CD14-positive monocyte (primary cell): ENCODE measurements around the gene TENT4B. TPM values are rescaled to one million over a fixed set of nuclear protein-coding genes. Genes with fewer than 3 reads are reported as not detected.

Source experiments
- DNase-seq, 3 donors: peaks; one replicate each; pipeline ENCODE4 v3.0.0-alpha.2; 2011 to 2022
- H2AFZ ChIP-seq: 2 replicates; pipeline ENCODE4 v1.6.0; 2012; ENCODE audit warnings: mild to moderate bottlenecking, low read depth, low read length, inconsistent platforms; ENCODE audit not compliant: insufficient read depth, poor library complexity, severe bottlenecking
- H3K27ac ChIP-seq, 2 donors: 1 replicate in 1 of 2; 2 replicates in 1 of 2; pipeline ENCODE4 v1.5.1; 2012 to 2013; ENCODE audit warnings: low read length in 2 of 2, control low read depth in 1 of 2, inconsistent platforms in 1 of 2, low read depth in 1 of 2, mild to moderate bottlenecking in 1 of 2
- H3K27me3 ChIP-seq, 2 donors: one replicate each; pipeline versions ENCODE4 v1.6.0 to v1.6.1; 2011 to 2013; ENCODE audit warnings: low read length in 2 of 2; ENCODE audit not compliant: control insufficient read depth in 2 of 2, insufficient read depth in 2 of 2
- H3K36me3 ChIP-seq, 2 donors: replicated peaks in 1 of 2; 1 replicate in 1 of 2; 2 replicates in 1 of 2; pipeline versions ENCODE4 v1.5.1 to v1.6.1; 2012 to 2013; ENCODE audit warnings: low read length in 2 of 2, control low read depth in 1 of 2, inconsistent platforms in 1 of 2, mild to moderate bottlenecking in 1 of 2; ENCODE audit not compliant: insufficient read depth in 2 of 2, control insufficient read depth in 1 of 2
- H3K4me1 ChIP-seq, 2 donors: 1 replicate in 1 of 2; 2 replicates in 1 of 2; pipeline versions ENCODE4 v1.5.1 to v1.6.1; 2012 to 2013; ENCODE audit warnings: low read length in 2 of 2, control low read depth in 1 of 2, inconsistent platforms in 1 of 2, mild to moderate bottlenecking in 1 of 2, moderate library complexity in 1 of 2; ENCODE audit not compliant: insufficient read depth in 2 of 2, control insufficient read depth in 1 of 2
- H3K4me2 ChIP-seq: replicated peaks from 2 replicates; pipeline ENCODE3; 2012; ENCODE audit warnings: low read length, moderate library complexity, mild to moderate bottlenecking; ENCODE audit not compliant: poor library complexity, severe bottlenecking; ENCODE audit errors: extremely low read depth
- H3K4me3 ChIP-seq, 3 experiments: fragments of 200-600 bp in 1 of 3; sonication (generic) in 1 of 3; replicated peaks in 1 of 3; 1 replicate in 2 of 3; 2 replicates in 1 of 3; pipeline ENCODE4 v1.5.1; 2011 to 2013; ENCODE audit warnings: low read length in 3 of 3, mild to moderate bottlenecking in 3 of 3, control low read depth in 2 of 3, low read depth in 2 of 3, inconsistent platforms in 1 of 3, moderate library complexity in 1 of 3
- H3K79me2 ChIP-seq: 2 replicates; pipeline ENCODE4 v1.6.0; 2012; ENCODE audit warnings: mild to moderate bottlenecking, control low read depth, inconsistent platforms, low read length, moderate library complexity; ENCODE audit not compliant: insufficient read depth
- H3K9ac ChIP-seq: 2 replicates; pipeline ENCODE4 v1.6.0; 2017; ENCODE audit warnings: low read length, mild to moderate bottlenecking; ENCODE audit not compliant: insufficient read depth, poor library complexity, severe bottlenecking
- H3K9me3 ChIP-seq, 2 donors: replicated peaks in 1 of 2; 1 replicate in 1 of 2; 2 replicates in 1 of 2; pipeline versions ENCODE4 v1.5.1 to v1.6.1; 2012 to 2013; ENCODE audit warnings: low read length in 2 of 2, control low read depth in 1 of 2; ENCODE audit not compliant: control insufficient read depth in 1 of 2, insufficient read depth in 1 of 2
- H4K20me1 ChIP-seq: 2 replicates; pipeline ENCODE4 v1.6.0; 2012; ENCODE audit warnings: mild to moderate bottlenecking, low read length, control low read depth, moderate library complexity; ENCODE audit not compliant: insufficient read depth
- H3K27ac Mint-ChIP-seq, 7 donors: one replicate each; pipeline ENCODE4 v1.8.0; 2020; ENCODE audit warnings: mild to moderate bottlenecking in 7 of 7, mixed read lengths in 7 of 7, moderate library complexity in 6 of 7, inconsistent platforms in 2 of 7
- H3K27me3 Mint-ChIP-seq, 3 donors: one replicate each; pipeline ENCODE4 v1.8.0; 2021 to 2022; ENCODE audit warnings: low read depth in 3 of 3, mild to moderate bottlenecking in 3 of 3, mixed read lengths in 3 of 3, moderate library complexity in 3 of 3, inconsistent platforms in 1 of 3
- H3K36me3 Mint-ChIP-seq, 2 donors: one replicate each; pipeline ENCODE4 v1.8.0; 2020; ENCODE audit warnings: mixed read lengths in 2 of 2, inconsistent platforms in 1 of 2, mild to moderate bottlenecking in 1 of 2
- H3K4me1 Mint-ChIP-seq: one replicate; pipeline ENCODE4 v1.8.0; 2020; ENCODE audit warnings: mild to moderate bottlenecking, mixed read lengths
- H3K4me3 Mint-ChIP-seq, 2 donors: one replicate each; pipeline ENCODE4 v1.8.0; 2020; ENCODE audit warnings: mild to moderate bottlenecking in 2 of 2, mixed read lengths in 2 of 2, moderate library complexity in 1 of 2
- H3K9me3 Mint-ChIP-seq, 7 donors: one replicate each; pipeline ENCODE4 v1.8.0; 2020 to 2022; ENCODE audit warnings: mixed read lengths in 7 of 7, mild to moderate bottlenecking in 6 of 7, moderate library complexity in 6 of 7, inconsistent platforms in 2 of 7
- CTCF ChIP-seq: fragments of 200-600 bp; IDR thresholded peaks from one replicate; pipeline ENCODE4 v1.8.0; 2022; ENCODE audit warnings: antibody characterized with exemption, mild to moderate bottlenecking
- WGBS: methylation state at CpG from one replicate; pipeline ENCODE4 v1.1.5; 2013; ENCODE audit warnings: missing lambda C conversion rate; ENCODE audit not compliant: insufficient coverage; 5-methylcytosine and 5-hydroxymethylcytosine counted together
- intact Hi-C, 2 donors: fragments of 100-400 bp; cut with micrococcal nuclease; formaldehyde crosslinking; loops; one replicate each; pipeline versions ENCODE4 v1.15.0 to v1.15.1; 2023
- polyA plus RNA-seq, 3 donors: library from polyadenylated mRNA; depleted of rRNA in 1 of 3; unstranded in 2 of 3; stranded (reverse) in 1 of 3; fragments of 300-500 nt in 2 of 3; fragments of >200 nt in 1 of 3; fragmentation: Illumina TruSeq in 2 of 3; gene quantifications; 1 replicate in 2 of 3; 2 replicates in 1 of 3; pipeline ENCODE4 v1.2.3, GENCODE V29; 2012 to 2021

The TENT4B gene
- polyA plus RNA-seq, 3 donors, result 1.4 to 9.0 (median 1.7) TPM

GRCh38 chr16:50267151-50267631 is 114.1 kb downstream of the TENT4B start:
- Histone ChIP-seq H3K27me3 (no peaks in the 10 kb centered on the region), H3K9ac (peak overlapping the region; percentile 86), H3K9me3 (no peaks in the 10 kb centered on the region), H2AFZ (peak overlapping the region; percentile 35), H3K36me3 (no peaks in the 10 kb centered on the region), H3K4me3 (peak overlapping the region; percentile 40 to 80 (median 62)), H4K20me1 (no peaks in the 10 kb centered on the region), H3K27ac (peak overlapping the region; percentile 53 to 97), H3K4me2 (peak overlapping the region; percentile 95), H3K4me1 (peaks cover 75 to 84% of the 10 kb centered on the region in 2 donors), H3K79me2 (peaks cover 81% of the 10 kb centered on the region)
- 48% methylated on average over 3 of the region's 8 CpGs for WGBS
- Mint-ChIP-seq H3K27ac (peak overlapping the region; percentile 85 to 97 (median 90)), H3K27me3 (peaks cover 0 to 6% (median 0%) of the 10 kb centered on the region in 3 donors), H3K9me3 (peaks cover 0 to 3% (median 0%) of the 10 kb centered on the region in 7 donors), H3K36me3 (peaks cover 11 to 16% of the 10 kb centered on the region in 2 donors), H3K4me1 (peaks cover 87% of the 10 kb centered on the region), H3K4me3 (peak overlapping the region; percentile 44 to 89)
- TF ChIP-seq CTCF, result no peak
- DNase-seq, result no peak
- intact Hi-C loops, result loop anchor here (1.0 to 10.0 kb wide), 2 partner anchors 12 to 232 kb away; no protein-coding TSS in a partner anchor

GRCh38 chr16:50267651-50268050 is 114.5 kb downstream of the TENT4B start:
- peak overlapping the region in 2 of 3 experiments; percentile 62 to 80 for H3K4me3 ChIP-seq
- peak overlapping the region; percentile 44 to 89 for H3K4me3 Mint-ChIP-seq
- peak; percentile 52 to 64 (median 54) for DNase-seq
- H3K27me3 Mint-ChIP-seq, result peaks cover 0 to 4% (median 0%) of the 10 kb centered on the region in 3 donors
- no peaks in the 10 kb centered on the region for H3K27me3 ChIP-seq
- H3K9me3 ChIP-seq, result no peaks in the 10 kb centered on the region
- peaks cover 83% of the 10 kb centered on the region for H3K79me2 ChIP-seq
- peaks cover 0 to 3% (median 0%) of the 10 kb centered on the region in 7 donors for H3K9me3 Mint-ChIP-seq
- peak overlapping the region; percentile 53 to 97 for H3K27ac ChIP-seq
- H2AFZ ChIP-seq, result peak overlapping the region; percentile 35
- peaks cover 11 to 20% of the 10 kb centered on the region in 2 donors for H3K36me3 Mint-ChIP-seq
- H3K4me1 Mint-ChIP-seq, result peaks cover 88% of the 10 kb centered on the region
- 0% methylated on average over 3 of the region's 3 CpGs for WGBS
- no peaks in the 10 kb centered on the region for H3K36me3 ChIP-seq
- H3K9ac ChIP-seq, result peak overlapping the region; percentile 86
- H3K4me1 ChIP-seq, result peaks cover 80 to 88% of the 10 kb centered on the region in 2 donors
- peak overlapping the region; percentile 85 to 97 (median 90) for H3K27ac Mint-ChIP-seq
- no peaks in the 10 kb centered on the region for H4K20me1 ChIP-seq
- no peak for TF ChIP-seq CTCF
- intact Hi-C loops, result loop anchor here (1.0 to 10.0 kb wide), 2 partner anchors 12 to 233 kb away; no protein-coding TSS in a partner anchor
- peak overlapping the region; percentile 95 for H3K4me2 ChIP-seq
